ENCODE results near the gene EFCC1.
"Not testable (repeated sequence)": the region's sequence is repeated elsewhere in the genome, so short reads cannot be mapped to it uniquely, and the experiment has no call there.

The EFCC1 gene

GRCh38 chr3:129065720-129066073 is 64.6 kb downstream of the EFCC1 start:
- H3K36me3 ChIP-seq = no peaks in the 10 kb centered on the region
- H3K9me3 ChIP-seq (ENCODE audit: severe bottlenecking) = no peaks in the 10 kb centered on the region
- H3K4me3 ChIP-seq (ENCODE audit: low read depth, low read length) = no peak overlapping the region
- DNase-seq = no peak
- H3K27ac ChIP-seq = no peak overlapping the region
- TF ChIP-seq CTCF (IDR thresholded peaks at IDR 0.05; ENCODE audit: low read depth, low read length) = no peak
- no peaks in the 10 kb centered on the region for H3K27me3 ChIP-seq (ENCODE audit: insufficient read depth, low read depth, severe bottlenecking)

- DNase-seq; H3K27me3 ChIP-seq (ENCODE audit: insufficient read depth, low read depth, severe bottlenecking); H3K36me3 ChIP-seq; H3K4me3 ChIP-seq (ENCODE audit: low read depth, low read length); H3K27ac ChIP-seq; H3K9me3 ChIP-seq (ENCODE audit: severe bottlenecking): not testable (repeated sequence)
Measured at GRCh38 chr3:129067719-129068118, 66.6 kb downstream of the EFCC1 start.

GRCh38 chr3:129068291-129068886 is 67.3 kb downstream of the EFCC1 start:
- no peak overlapping the region for H3K27ac ChIP-seq
- TF ChIP-seq CTCF (IDR thresholded peaks at IDR 0.05; ENCODE audit: low read depth, low read length) = no peak
- no peak overlapping the region for H3K4me3 ChIP-seq (ENCODE audit: low read depth, low read length)
- H3K9me3 ChIP-seq (ENCODE audit: severe bottlenecking) = no peaks in the 10 kb centered on the region
- DNase-seq = no peak
- no peaks in the 10 kb centered on the region for H3K36me3 ChIP-seq
- H3K27me3 ChIP-seq (ENCODE audit: insufficient read depth, low read depth, severe bottlenecking) = no peaks in the 10 kb centered on the region

- not testable (repeated sequence) for H3K4me3 ChIP-seq (ENCODE audit: low read depth, low read length); H3K27me3 ChIP-seq (ENCODE audit: insufficient read depth, low read depth, severe bottlenecking); H3K9me3 ChIP-seq (ENCODE audit: severe bottlenecking); H3K36me3 ChIP-seq; DNase-seq; H3K27ac ChIP-seq
Measured at GRCh38 chr3:129069313-129070085, 68.4 kb downstream of the EFCC1 start.

GRCh38 chr3:129070086-129070885 is 69.2 kb downstream of the EFCC1 start:
- no peak for DNase-seq
- H3K36me3 ChIP-seq = no peaks in the 10 kb centered on the region
- H3K27ac ChIP-seq = no peak overlapping the region
- no peak for TF ChIP-seq CTCF (IDR thresholded peaks at IDR 0.05; ENCODE audit: low read depth, low read length)
- H3K9me3 ChIP-seq (ENCODE audit: severe bottlenecking) = no peaks in the 10 kb centered on the region
- H3K27me3 ChIP-seq (ENCODE audit: insufficient read depth, low read depth, severe bottlenecking) = no peaks in the 10 kb centered on the region
- no peak overlapping the region for H3K4me3 ChIP-seq (ENCODE audit: low read depth, low read length)

GRCh38 chr3:129077222-129077621 is 76.1 kb downstream of the EFCC1 start:
- DNase-seq = no peak
- H3K4me3 ChIP-seq (ENCODE audit: low read depth, low read length) = no peak overlapping the region
- no peaks in the 10 kb centered on the region for H3K9me3 ChIP-seq (ENCODE audit: severe bottlenecking)
- H3K27me3 ChIP-seq (ENCODE audit: insufficient read depth, low read depth, severe bottlenecking) = no peaks in the 10 kb centered on the region
- no peak overlapping the region for H3K27ac ChIP-seq
- TF ChIP-seq CTCF (IDR thresholded peaks at IDR 0.05; ENCODE audit: low read depth, low read length) = no peak
- no peaks in the 10 kb centered on the region for H3K36me3 ChIP-seq

Data from WERI-Rb-1 (cell line).